Common myeloid progenitor, CD34-positive (primary cell): Measurements from ENCODE around the gene ASNS.
A peak's percentile ranks its signal among the peaks of the same experiment; 100 is the strongest.
"Not testable (repeated sequence)": the region's sequence is repeated elsewhere in the genome, so short reads cannot be mapped to it uniquely, and the experiment has no call there.

Source experiments
- CTCF ChIA-PET: fragments of 350-600 bp; sonication (Branson Sonifier 250); formaldehyde crosslinking; loops from one replicate; lab custom pipeline; 2021; ENCODE audit warnings: antibody characterized with exemption; lab: Charles Lee
- POLR2A ChIA-PET: fragments of 350-600 bp; sonication (Branson Sonifier 250); formaldehyde crosslinking; loops from one replicate; lab custom pipeline; 2021; ENCODE audit warnings: antibody characterized with exemption; lab: Charles Lee
- DNase-seq, 3 donors: peaks; one replicate each; pipeline versions ENCODE4 v3.0.0 to v3.0.0-alpha.2; 2013
- H3K27ac ChIP-seq, 2 experiments: 1 replicate in 1 of 2; 2 replicates in 1 of 2; pipeline ENCODE4 v1.7.0; 2013; ENCODE audit warnings: inconsistent platforms in 2 of 2, low read length in 2 of 2, mild to moderate bottlenecking in 2 of 2, low read depth in 1 of 2, moderate library complexity in 1 of 2; ENCODE audit not compliant: severe bottlenecking in 2 of 2, insufficient read depth in 1 of 2, poor library complexity in 1 of 2
- H3K27me3 ChIP-seq, 5 experiments: replicated peaks in 2 of 5; 1 replicate in 3 of 5; 2 replicates in 2 of 5; pipeline versions ENCODE4 v1.6.1 to v1.7.0; 2013; ENCODE audit warnings: low read length in 4 of 5, mild to moderate bottlenecking in 2 of 5, moderate library complexity in 2 of 5, inconsistent platforms in 1 of 5; ENCODE audit not compliant: insufficient read depth in 5 of 5, control insufficient read depth in 4 of 5
- H3K36me3 ChIP-seq, 4 experiments: 1 replicate in 2 of 4; 2 replicates in 2 of 4; pipeline versions ENCODE4 v1.6.1 to v1.7.0; 2013; ENCODE audit warnings: low read length in 3 of 4, control low read depth in 1 of 4, mild to moderate bottlenecking in 1 of 4; ENCODE audit not compliant: control insufficient read depth in 4 of 4, insufficient read depth in 4 of 4
- H3K4me1 ChIP-seq, 4 experiments: 1 replicate in 3 of 4; 2 replicates in 1 of 4; pipeline versions ENCODE4 v1.6.1 to v1.7.1; 2013; ENCODE audit warnings: low read length in 3 of 4, mild to moderate bottlenecking in 3 of 4, control low read depth in 1 of 4, inconsistent platforms in 1 of 4, moderate library complexity in 1 of 4; ENCODE audit not compliant: control insufficient read depth in 4 of 4, insufficient read depth in 4 of 4; ENCODE audit errors: control extremely low read depth in 1 of 4
- H3K4me3 ChIP-seq, 7 experiments: 1 replicate in 4 of 7; 2 replicates in 3 of 7; pipeline versions ENCODE4 v1.5.1 to v1.7.0; 2013; ENCODE audit warnings: mild to moderate bottlenecking in 7 of 7, low read length in 6 of 7, moderate library complexity in 6 of 7, inconsistent platforms in 2 of 7, low read depth in 2 of 7, control low read depth in 1 of 7; ENCODE audit not compliant: insufficient read depth in 4 of 7, control insufficient read depth in 1 of 7; ENCODE audit errors: extremely low read depth in 1 of 7
- H3K9me3 ChIP-seq, 5 experiments: 1 replicate in 4 of 5; 2 replicates in 1 of 5; pipeline versions ENCODE4 v1.6.1 to v1.7.1; 2013; ENCODE audit warnings: low read length in 4 of 5, mild to moderate bottlenecking in 2 of 5, inconsistent platforms in 1 of 5, low read depth in 1 of 5, moderate library complexity in 1 of 5; ENCODE audit not compliant: control insufficient read depth in 4 of 5, insufficient read depth in 2 of 5; ENCODE audit errors: control extremely low read depth in 1 of 5
- WGBS: methylation state at CpG from one replicate; pipeline ENCODE4 v1.1.5; 2013; ENCODE audit not compliant: insufficient coverage; 5-methylcytosine and 5-hydroxymethylcytosine counted together

The ASNS gene

DNA sequence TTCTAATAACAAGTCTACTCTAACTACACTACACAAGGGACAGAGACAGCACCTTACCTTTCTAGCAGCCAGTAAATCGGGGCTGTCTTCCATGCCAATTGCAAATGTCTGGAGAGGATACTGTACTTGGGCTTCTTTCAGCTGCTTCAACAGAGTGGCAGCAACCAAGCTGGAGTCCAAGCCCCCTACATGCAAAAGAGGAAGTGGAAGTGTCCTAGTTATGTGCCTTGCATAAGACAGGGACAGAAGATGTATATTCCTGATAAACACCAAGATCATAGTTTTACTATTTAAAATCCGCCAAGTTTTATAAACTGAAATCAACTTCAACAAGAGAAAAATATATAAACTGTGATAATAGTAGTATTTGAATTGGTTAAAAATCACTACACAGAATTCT, 14.0 kb downstream of the ASNS start:
- H3K27ac ChIP-seq = no peak overlapping the region
- H3K36me3 ChIP-seq = peaks cover 2 to 16% (median 4%) of the 10 kb centered on the region in 4 experiments
- DNase-seq = peak in 2 of 3 donors; percentile 3 to 28
- ChIA-PET CTCF (interaction anchor here (0.7 kb wide), 1 partner anchor 679 kb away, joined by 3 read pairs; no protein-coding TSS in a partner anchor), POLR2A (no interaction called here)
- no peaks in the 10 kb centered on the region for H3K9me3 ChIP-seq
- 100% methylated on average over 1 of the region's 2 CpGs for WGBS
- no peak overlapping the region for H3K4me3 ChIP-seq
- H3K27me3 ChIP-seq = no peaks in the 10 kb centered on the region
- no peaks in the 10 kb centered on the region for H3K4me1 ChIP-seq

DNA sequence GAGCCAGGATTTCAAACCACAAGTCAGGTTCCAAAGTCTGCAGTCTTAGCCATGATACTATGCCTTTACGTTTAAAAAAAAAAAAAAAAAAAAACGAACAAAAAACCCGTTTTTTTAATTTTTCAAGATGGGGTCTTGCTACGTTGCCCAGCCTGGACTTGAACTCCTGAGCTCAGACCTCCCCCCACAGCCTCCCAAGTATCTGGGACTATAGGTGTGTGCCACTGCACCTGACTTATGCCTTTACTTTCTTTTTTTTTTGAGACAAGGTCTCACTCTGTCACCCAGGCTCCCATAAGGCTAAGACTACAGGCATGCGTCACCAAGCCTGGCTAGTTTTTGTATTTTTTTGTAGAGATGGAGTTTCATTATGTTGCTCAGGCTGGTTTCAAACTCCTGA, 14.7 kb downstream of the ASNS start:
- H3K27ac ChIP-seq = no peak overlapping the region
- no peak for DNase-seq
- H3K9me3 ChIP-seq = no peaks in the 10 kb centered on the region
- H3K27me3 ChIP-seq = no peaks in the 10 kb centered on the region
- WGBS = 100% methylated on average over 2 of the region's 5 CpGs
- ChIA-PET CTCF (interaction anchor here (0.6 to 1.4 kb wide), 3 partner anchors 15 to 1105 kb away, joined by 3 to 5 read pairs (median 4); no protein-coding TSS in a partner anchor), POLR2A (no interaction called here)
- peaks cover 3 to 20% (median 7%) of the 10 kb centered on the region in 4 experiments for H3K36me3 ChIP-seq
- H3K4me3 ChIP-seq = no peak overlapping the region
- no peaks in the 10 kb centered on the region for H3K4me1 ChIP-seq

DNA sequence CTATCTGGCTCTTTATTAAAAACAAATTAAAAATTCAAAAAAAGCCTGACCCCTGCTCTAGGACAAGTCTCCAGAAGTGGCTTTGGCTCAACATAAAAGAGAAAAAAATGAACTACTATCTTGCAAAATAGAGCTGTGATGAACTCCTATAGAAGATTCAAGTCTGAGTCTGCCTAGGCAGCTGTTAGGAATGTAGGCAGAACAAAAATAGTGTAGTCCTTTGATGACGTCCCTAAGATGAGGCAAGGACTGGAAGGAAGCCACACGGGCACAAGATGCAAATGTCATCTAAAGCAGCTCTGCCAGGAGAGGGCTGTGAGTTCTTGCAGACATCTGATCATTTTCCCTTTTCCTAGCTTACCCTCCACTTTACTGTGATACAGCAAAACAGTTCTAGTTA, 20.5 kb downstream of the ASNS start:
- H3K36me3 ChIP-seq = peaks cover 3 to 28% (median 8%) of the 10 kb centered on the region in 4 experiments
- CTCF ChIA-PET = interaction anchor here (0.8 to 1.2 kb wide), 2 partner anchors 9 to 14 kb away, joined by 3 read pairs; no protein-coding TSS in a partner anchor
- H3K9me3 ChIP-seq = no peaks in the 10 kb centered on the region
- no peak for DNase-seq
- POLR2A ChIA-PET = no interaction called here
- no peaks in the 10 kb centered on the region for H3K4me1 ChIP-seq
- no peak overlapping the region for H3K4me3 ChIP-seq
- H3K27me3 ChIP-seq = no peaks in the 10 kb centered on the region
- WGBS = 82% methylated on average over 2 of the region's 2 CpGs
- H3K27ac ChIP-seq = no peak overlapping the region

DNA sequence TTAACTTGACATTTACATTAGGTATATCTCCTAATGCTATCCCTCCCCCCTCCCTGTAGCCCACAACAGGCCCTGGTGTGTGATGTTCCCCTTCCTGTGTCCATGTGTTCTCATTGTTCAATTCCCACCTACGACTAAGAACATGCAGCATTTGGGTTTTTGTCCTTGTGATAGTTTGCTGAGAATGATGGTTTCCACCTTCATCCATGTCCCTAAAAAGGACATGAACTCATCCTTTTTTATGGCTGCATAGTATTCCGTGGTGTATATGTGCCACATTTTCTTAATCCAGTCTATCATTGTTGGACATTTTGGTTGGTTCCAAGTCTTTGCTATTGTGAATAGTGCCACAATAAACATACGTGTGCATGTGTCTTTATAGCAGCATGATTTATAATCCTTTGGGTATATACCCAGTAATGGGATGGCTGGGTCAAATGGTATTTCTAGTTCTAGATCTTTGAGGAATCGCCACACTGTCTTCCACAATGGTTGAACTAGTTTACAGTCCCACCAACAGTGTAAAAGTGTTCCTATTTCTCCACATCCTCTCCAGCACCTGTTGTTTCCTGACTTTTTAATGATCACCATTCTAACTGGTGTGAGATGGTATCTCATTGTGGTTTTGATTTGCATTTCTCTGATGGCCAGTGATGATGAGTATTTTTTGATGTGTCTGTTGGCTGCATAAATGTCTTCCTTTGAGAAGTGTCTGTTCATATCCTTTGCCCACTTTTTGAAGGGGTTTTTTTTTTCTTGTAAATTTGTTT, 21.8 kb downstream of the ASNS start:
- H3K4me1 ChIP-seq, H3K4me3 ChIP-seq, DNase-seq, H3K27ac ChIP-seq, H3K27me3 ChIP-seq, POLR2A ChIA-PET, H3K9me3 ChIP-seq: not testable (repeated sequence)
- CTCF ChIA-PET = interaction anchor here (1.2 kb wide), 1 partner anchor 8 kb away, joined by 3 read pairs; no protein-coding TSS in a partner anchor
- WGBS = no CpG with 5 or more reads among the region's 4 CpGs
- H3K36me3 ChIP-seq = peaks cover 2 to 26% (median 8%) of the 10 kb centered on the region in 4 experiments

DNA sequence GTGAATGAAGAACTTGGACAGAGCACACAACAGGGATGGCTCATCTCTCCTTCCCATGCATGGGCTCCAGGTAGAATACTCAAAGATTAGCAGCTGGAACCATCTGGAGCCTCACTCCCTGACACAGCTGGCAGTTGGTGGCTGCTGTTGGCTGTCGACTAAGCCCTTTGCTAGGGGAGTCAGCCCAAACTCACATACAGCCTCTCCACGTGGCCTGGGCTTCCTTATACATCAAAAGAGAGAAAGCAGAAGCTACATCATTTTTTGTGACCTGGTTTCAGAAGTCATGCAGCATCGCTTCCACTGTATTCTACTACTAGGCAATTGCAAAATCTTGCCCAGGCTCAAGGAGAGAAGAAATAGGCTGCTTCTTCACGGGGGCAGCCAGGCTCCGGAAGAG, 24.4 kb downstream of the ASNS start:
- no peaks in the 10 kb centered on the region for H3K9me3 ChIP-seq
- DNase-seq = peak; percentile 18 to 26 (median 19)
- H3K4me1 ChIP-seq = no peaks in the 10 kb centered on the region
- H3K4me3 ChIP-seq = no peak overlapping the region
- ChIA-PET CTCF (interaction anchor here (1.2 to 2.2 kb wide), 4 partner anchors 8 to 742 kb away, joined by 3 to 7 read pairs (median 4); no protein-coding TSS in a partner anchor), POLR2A (no interaction called here)
- 71% methylated on average over 5 of the region's 5 CpGs for WGBS
- H3K36me3 ChIP-seq = peaks cover 0 to 15% (median 3%) of the 10 kb centered on the region in 4 experiments
- H3K27ac ChIP-seq = no peak overlapping the region
- no peaks in the 10 kb centered on the region for H3K27me3 ChIP-seq

DNA sequence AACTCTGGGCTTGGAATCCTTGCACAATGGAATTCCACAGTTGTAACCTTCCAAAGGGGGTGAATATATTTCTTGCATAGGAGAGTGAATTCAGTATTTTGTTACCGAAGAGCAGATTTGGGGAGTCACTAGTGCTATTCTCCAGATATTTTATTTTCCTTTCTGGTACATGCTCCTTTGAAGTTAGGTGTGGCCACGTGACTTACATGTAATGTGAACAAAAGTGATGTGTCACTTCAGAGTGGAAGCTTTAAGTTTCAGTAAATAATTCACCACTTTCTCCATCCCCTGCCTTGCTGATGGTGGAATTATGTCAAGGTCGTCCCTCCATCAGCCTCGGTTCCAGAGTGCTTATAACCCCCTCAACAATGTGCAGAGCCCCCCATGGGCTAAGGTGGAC, 25.3 kb downstream of the ASNS start:
- Histone ChIP-seq H3K36me3 (peaks cover 0 to 8% (median under 1%) of the 10 kb centered on the region in 4 experiments), H3K4me3 (no peak overlapping the region), H3K9me3 (no peaks in the 10 kb centered on the region), H3K4me1 (no peaks in the 10 kb centered on the region), H3K27ac (no peak overlapping the region), H3K27me3 (no peaks in the 10 kb centered on the region)
- ChIA-PET CTCF (interaction anchor here (1.3 to 2.2 kb wide), 2 partner anchors 9 to 11 kb away, joined by 3 to 7 read pairs; no protein-coding TSS in a partner anchor), POLR2A (no interaction called here)
- whole genome bisulfite sequencing = 100% methylated on average over 1 of the region's 4 CpGs
- DNase-seq = no peak

DNA sequence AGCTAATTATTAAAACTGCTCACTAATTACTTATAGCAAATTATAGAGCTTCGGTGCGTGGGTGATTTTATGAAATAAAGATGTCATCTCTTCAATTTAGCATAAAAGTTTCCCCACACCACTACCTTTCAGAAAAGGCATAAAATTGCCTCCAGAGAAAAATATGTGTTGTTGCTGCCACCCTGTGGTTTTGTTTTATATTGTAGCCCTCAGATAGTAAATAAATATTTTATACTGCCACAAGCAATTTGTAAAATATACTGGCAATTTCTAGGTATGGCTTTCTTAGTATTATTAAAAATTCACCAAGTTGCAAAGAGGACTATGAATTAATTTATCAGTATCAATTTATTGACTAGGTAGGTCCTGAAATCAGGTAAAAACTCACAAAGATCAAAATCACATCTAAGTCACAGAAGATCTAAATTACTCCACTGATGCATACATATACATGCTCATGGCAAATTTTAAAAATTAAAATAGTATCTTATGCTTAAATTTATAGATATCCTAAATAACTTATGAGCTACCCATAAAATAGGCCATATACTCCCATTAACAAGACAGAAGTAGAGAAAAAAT, 26.5 kb downstream of the ASNS start:
- H3K9me3 ChIP-seq = no peaks in the 10 kb centered on the region
- ChIA-PET POLR2A (no interaction called here), CTCF (interaction anchor here (0.8 to 3.2 kb wide), 5 partner anchors 10 to 741 kb away, joined by 3 to 16 read pairs (median 6); no protein-coding TSS in a partner anchor)
- DNase-seq = peak; percentile 22 to 56 (median 41)
- no peaks in the 10 kb centered on the region for H3K36me3 ChIP-seq
- no peak overlapping the region for H3K4me3 ChIP-seq
- peaks cover 0 to 2% (median 0%) of the 10 kb centered on the region in 5 experiments for H3K27me3 ChIP-seq
- no peak overlapping the region for H3K27ac ChIP-seq
- H3K4me1 ChIP-seq = no peaks in the 10 kb centered on the region
- no CpG with 5 or more reads among the region's 2 CpGs for WGBS
